ENCODE measurements around the gene PAM. TPM values are rescaled to one million over a fixed set of nuclear protein-coding genes. Genes with fewer than 3 reads are reported as not detected.

PAM gene
- polyA plus RNA-seq, 1 donor from 2014 or later = 363 TPM

DNA sequence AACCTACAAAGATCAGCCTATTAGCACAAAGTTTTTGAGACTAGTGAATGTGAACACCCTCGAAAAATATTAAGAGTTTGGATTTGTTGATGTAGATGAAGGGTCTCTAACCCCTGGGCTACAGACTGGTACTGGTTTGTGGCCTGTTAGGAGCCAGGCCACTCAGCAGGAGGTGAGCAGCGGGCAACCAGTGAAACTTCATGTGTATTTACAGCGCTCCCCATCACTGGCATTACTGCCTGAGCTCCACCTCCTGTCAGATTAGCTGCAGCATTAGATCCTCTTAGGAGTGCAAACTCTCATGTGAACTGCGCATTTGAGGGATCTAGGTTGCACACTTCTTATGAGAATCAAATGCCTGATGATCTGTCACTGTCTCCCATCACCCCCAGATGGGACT lies 11.2 kb upstream of the PAM start:
- no peaks in the 10 kb centered on the region for H3F3A ChIP-seq (ENCODE audit: insufficient read depth, low read length, poor library complexity, severe bottlenecking)
- no peaks in the 10 kb centered on the region for H3K36me3 ChIP-seq (ENCODE audit: insufficient read depth, low read length)
- no peak for TF ChIP-seq REST (IDR thresholded peaks at IDR 0.05; ENCODE audit: borderline replicate concordance)
- H3K4me2 ChIP-seq (ENCODE audit: low read length) = no peak overlapping the region
- H3K27me3 ChIP-seq (ENCODE audit: insufficient read depth, low read depth, low read length) = no peaks in the 10 kb centered on the region
- H3K9me2 ChIP-seq (ENCODE audit: insufficient read depth, low read length) = no peaks in the 10 kb centered on the region
- H4K20me1 ChIP-seq (ENCODE audit: insufficient read depth) = no peaks in the 10 kb centered on the region
- H2AFZ ChIP-seq (ENCODE audit: low read depth, low read length) = no peak overlapping the region
- H3K79me2 ChIP-seq (replicated peaks; ENCODE audit: insufficient read depth, low read length) = no peaks in the 10 kb centered on the region
- no peaks in the 10 kb centered on the region for H3K9me3 ChIP-seq (ENCODE audit: low read length)
- H3K4me3 ChIP-seq (ENCODE audit: low read length) = no peak overlapping the region
- H3K9ac ChIP-seq (ENCODE audit: low read length) = peak overlapping the region; percentile 55
- H3K27ac ChIP-seq (ENCODE audit: low read length) = peak overlapping the region; percentile 93

DNA sequence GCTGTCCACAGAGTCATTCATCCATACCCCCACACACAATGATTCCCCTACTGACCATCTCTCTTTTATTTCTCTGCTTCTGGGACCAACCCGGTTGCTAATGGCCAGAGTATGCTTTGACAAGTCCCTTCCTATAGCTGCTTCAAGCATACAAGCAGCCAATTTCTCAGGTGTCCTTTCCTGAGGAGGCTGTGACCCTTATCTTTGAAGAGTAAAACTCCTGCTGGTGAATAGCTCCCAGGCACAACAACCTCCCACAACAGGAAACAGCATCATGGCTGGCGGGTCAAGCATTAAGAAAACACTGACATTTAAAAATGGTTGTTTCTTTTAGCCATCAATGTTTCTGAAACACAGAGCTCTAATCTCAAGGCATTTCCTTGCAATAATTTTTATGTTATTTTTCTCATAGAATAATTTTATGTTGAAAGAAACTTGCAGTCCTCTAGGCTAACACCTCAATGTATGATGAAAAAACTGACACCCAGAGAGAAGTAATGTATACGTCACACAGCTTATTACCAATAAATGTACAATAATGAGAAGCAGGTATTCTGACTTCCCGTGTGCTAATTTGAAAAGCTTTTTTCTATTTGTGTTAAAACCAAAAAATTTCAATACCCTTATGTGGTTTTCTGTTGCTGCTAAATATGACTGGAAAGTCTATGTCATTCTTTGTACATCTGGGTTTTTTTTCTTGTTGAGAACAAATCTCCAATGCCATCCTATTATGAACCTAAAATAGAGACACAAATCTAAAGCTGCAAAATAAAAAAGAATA lies 7.5 kb upstream of the PAM start:
- no peak overlapping the region for H3K4me3 ChIP-seq (ENCODE audit: low read length)
- TF ChIP-seq EZH2 (IDR thresholded peaks at IDR 0.05; ENCODE audit: borderline replicate concordance, insufficient read depth, low read length, poor library complexity, severe bottlenecking) (no peak), MXI1 (conservative IDR thresholded peaks at IDR 0.05; ENCODE audit: poor library complexity, severe bottlenecking) (no peak), RAD21 (conservative IDR thresholded peaks at IDR 0.05) (no peak), TAF1 (IDR thresholded peaks at IDR 0.05; ENCODE audit: low read depth) (no peak), REST (IDR thresholded peaks at IDR 0.05; ENCODE audit: borderline replicate concordance) (no peak), SMC3 (conservative IDR thresholded peaks at IDR 0.05; ENCODE audit: poor library complexity) (no peak), EP300 (conservative IDR thresholded peaks at IDR 0.05; ENCODE audit: poor library complexity, severe bottlenecking) (no peak), POLR2AphosphoS5 (IDR thresholded peaks at IDR 0.05) (no peak)
- TF ChIP-seq, protein P1, sequence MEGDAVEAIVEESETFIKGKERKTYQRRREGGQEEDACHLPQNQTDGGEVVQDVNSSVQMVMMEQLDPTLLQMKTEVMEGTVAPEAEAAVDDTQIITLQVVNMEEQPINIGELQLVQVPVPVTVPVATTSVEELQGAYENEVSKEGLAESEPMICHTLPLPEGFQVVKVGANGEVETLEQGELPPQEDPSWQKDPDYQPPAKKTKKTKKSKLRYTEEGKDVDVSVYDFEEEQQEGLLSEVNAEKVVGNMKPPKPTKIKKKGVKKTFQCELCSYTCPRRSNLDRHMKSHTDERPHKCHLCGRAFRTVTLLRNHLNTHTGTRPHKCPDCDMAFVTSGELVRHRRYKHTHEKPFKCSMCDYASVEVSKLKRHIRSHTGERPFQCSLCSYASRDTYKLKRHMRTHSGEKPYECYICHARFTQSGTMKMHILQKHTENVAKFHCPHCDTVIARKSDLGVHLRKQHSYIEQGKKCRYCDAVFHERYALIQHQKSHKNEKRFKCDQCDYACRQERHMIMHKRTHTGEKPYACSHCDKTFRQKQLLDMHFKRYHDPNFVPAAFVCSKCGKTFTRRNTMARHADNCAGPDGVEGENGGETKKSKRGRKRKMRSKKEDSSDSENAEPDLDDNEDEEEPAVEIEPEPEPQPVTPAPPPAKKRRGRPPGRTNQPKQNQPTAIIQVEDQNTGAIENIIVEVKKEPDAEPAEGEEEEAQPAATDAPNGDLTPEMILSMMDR (IDR thresholded peaks at IDR 0.05; ENCODE audit: poor library complexity, severe bottlenecking) = no peak
- no peaks in the 10 kb centered on the region for H3K9me2 ChIP-seq (ENCODE audit: insufficient read depth, low read length)
- no peak overlapping the region for H2AFZ ChIP-seq (ENCODE audit: low read depth, low read length)
- H3K27ac ChIP-seq (ENCODE audit: low read length) = no peak overlapping the region
- H3K27me3 ChIP-seq (ENCODE audit: insufficient read depth, low read depth, low read length) = no peaks in the 10 kb centered on the region
- H3K36me3 ChIP-seq (ENCODE audit: insufficient read depth, low read length) = no peaks in the 10 kb centered on the region
- no peak overlapping the region for H3K4me2 ChIP-seq (ENCODE audit: low read length)
- H3K9me3 ChIP-seq (ENCODE audit: low read length) = no peaks in the 10 kb centered on the region
- no peaks in the 10 kb centered on the region for H3F3A ChIP-seq (ENCODE audit: insufficient read depth, low read length, poor library complexity, severe bottlenecking)
- no peaks in the 10 kb centered on the region for H3K79me2 ChIP-seq (replicated peaks; ENCODE audit: insufficient read depth, low read length)
- H4K20me1 ChIP-seq (ENCODE audit: insufficient read depth) = no peaks in the 10 kb centered on the region
- H3K9ac ChIP-seq (ENCODE audit: low read length) = no peak overlapping the region

Data from neural cell (in vitro differentiated cells).